GM12878 (cell line): Measurements from ENCODE around the gene CMC1. TPM values are rescaled to one million over a fixed set of nuclear protein-coding genes. Genes with fewer than 3 reads are reported as not detected.

Experiments used
- ATAC-seq: fragments of 200-7000 bp; cut with Tn5 transposase; 3 replicates; pipeline ENCODE4 v1.9.1; 2020; ENCODE audit warnings: mild to moderate bottlenecking, moderate library complexity
- BruUV-seq: library from RNA; stranded (reverse); fragments of 400-500 nt; replicated peaks from 2 replicates; lab custom pipeline; 2021; lab: Mats Ljungman, UMichigan
- CTCF ChIA-PET: fragments of 300-600 bp; sonication (Branson Sonifier 250); formaldehyde crosslinking; extraction: SDS; loops from one replicate; lab custom pipeline; 2021; ENCODE audit warnings: inconsistent platforms; lab: Yijun Ruan, JAX
- POLR2A ChIA-PET: fragments of 350-600 bp; formaldehyde crosslinking; extraction: SDS; loops from one replicate; lab custom pipeline; 2021; ENCODE audit warnings: inconsistent platforms; lab: Charles Lee
- RAD21 ChIA-PET: fragments of 300-600 bp; sonication (Branson Sonifier 250); formaldehyde crosslinking; loops from one replicate; lab custom pipeline; 2023; ENCODE audit warnings: antibody characterized with exemption; ENCODE audit not compliant: unreplicated experiment; lab: Charles Lee
- SMC1A ChIA-PET: fragments of 300-600 bp; sonication (Branson Sonifier 250); formaldehyde crosslinking; loops from one replicate; lab custom pipeline; 2023; ENCODE audit not compliant: unreplicated experiment, uncharacterized antibody; lab: Charles Lee
- DNase-seq: peaks from one replicate; pipeline ENCODE4 v3.0.0-alpha.2; 2011; ENCODE audit warnings: low read depth, low spot score
- FAIRE-seq: peaks from 3 replicates; lab custom pipeline; 2011; peaks lifted over from hg19 to GRCh38; lab: Jason Lieb, UNC
- H2AFZ ChIP-seq: 2 replicates; pipeline ENCODE4 v1.6.0; 2011; ENCODE audit warnings: low read depth, low read length, control low read depth; ENCODE audit not compliant: control insufficient read depth
- H3K27ac ChIP-seq: 2 replicates; pipeline ENCODE4 v1.5.1; 2011; ENCODE audit warnings: control low read depth; ENCODE audit not compliant: control insufficient read depth, insufficient read depth
- H3K27me3 ChIP-seq, 2 experiments: replicated peaks in 1 of 2; 2 replicates each; pipeline versions ENCODE4 v1.6.0 to v1.6.1; 2011; ENCODE audit warnings: low read length in 1 of 2; ENCODE audit not compliant: control insufficient read depth in 2 of 2, insufficient read depth in 2 of 2
- H3K36me3 ChIP-seq, 2 experiments: 2 replicates each; pipeline ENCODE4 v1.5.1; 2011; ENCODE audit warnings: low read length in 1 of 2; ENCODE audit not compliant: control insufficient read depth in 2 of 2, insufficient read depth in 2 of 2
- H3K4me1 ChIP-seq: 2 replicates; pipeline ENCODE4 v1.6.1; 2011; ENCODE audit warnings: mild to moderate bottlenecking, low read length, moderate library complexity, mixed read lengths; ENCODE audit not compliant: control insufficient read depth, insufficient read depth
- H3K4me2 ChIP-seq: 2 replicates; pipeline ENCODE4 v1.6.0; 2011; ENCODE audit warnings: control low read depth; ENCODE audit not compliant: control insufficient read depth, insufficient read depth
- H3K4me3 ChIP-seq: fragments of 200-600 bp; sonication (generic); 2 replicates; pipeline ENCODE4 v1.5.1; 2016
- H3K79me2 ChIP-seq: 2 replicates; pipeline ENCODE4 v1.6.0; 2011; ENCODE audit warnings: low read length; ENCODE audit not compliant: control insufficient read depth, insufficient read depth
- H3K9ac ChIP-seq: 2 replicates; pipeline ENCODE4 v1.8.0; 2011; ENCODE audit warnings: low read length, control low read depth, mixed read lengths; ENCODE audit not compliant: control insufficient read depth, insufficient read depth
- H3K9me3 ChIP-seq: replicated peaks from 3 replicates; pipeline ENCODE4 v1.5.1; 2011; ENCODE audit warnings: mild to moderate bottlenecking, low read length; ENCODE audit not compliant: control insufficient read depth, insufficient read depth
- H4K20me1 ChIP-seq: 2 replicates; pipeline ENCODE4 v1.6.0; 2011; ENCODE audit not compliant: control insufficient read depth, insufficient read depth
- EZH2 ChIP-seq: IDR thresholded peaks from 2 replicates; pipeline ENCODE4 v1.6.1; 2012; ENCODE audit warnings: low read depth, mild to moderate bottlenecking, control low read depth, inconsistent platforms, low read length, borderline replicate concordance; ENCODE audit not compliant: control insufficient read depth
- FOXK2 ChIP-seq: fragments of 450-650 bp; IDR thresholded peaks from 2 replicates; pipeline ENCODE4 v1.6.1; 2017; ENCODE audit warnings: mild to moderate bottlenecking, moderate library complexity
- KLF5 ChIP-seq: fragments of 450-650 bp; IDR thresholded peaks from 2 replicates; pipeline ENCODE4 v1.6.1; 2014; ENCODE audit warnings: mild to moderate bottlenecking; ENCODE audit not compliant: partially characterized antibody
- MEF2A ChIP-seq: IDR thresholded peaks from 2 replicates; pipeline ENCODE4 v1.6.1; 2011; ENCODE audit warnings: low read depth, mild to moderate bottlenecking, low read length, moderate library complexity; ENCODE audit not compliant: insufficient read depth
- NFXL1 ChIP-seq: fragments of 450-650 bp; IDR thresholded peaks from 2 replicates; pipeline ENCODE4 v1.6.1; 2017; ENCODE audit warnings: antibody characterized with exemption, mild to moderate bottlenecking, borderline replicate concordance
- PML ChIP-seq: IDR thresholded peaks from 2 replicates; pipeline ENCODE4 v1.6.1; 2012; ENCODE audit warnings: low read length, inconsistent platforms
- POLR2AphosphoS2 ChIP-seq: IDR thresholded peaks from 2 replicates; pipeline ENCODE4 v1.6.1; 2011; ENCODE audit warnings: low read depth, mild to moderate bottlenecking, low read length, improper control_type of control experiment, moderate library complexity
- POU2F2 ChIP-seq: IDR thresholded peaks from 3 replicates; pipeline ENCODE4 v1.6.1; 2011; ENCODE audit warnings: low read depth, mild to moderate bottlenecking, low read length, borderline replicate concordance
- SIN3A ChIP-seq: IDR thresholded peaks from 2 replicates; pipeline ENCODE4 v1.6.1; 2012; ENCODE audit warnings: low read depth, low read length, improper control_type of control experiment
- SMAD5 ChIP-seq: IDR thresholded peaks from 2 replicates; pipeline ENCODE4 v1.6.1; 2016; ENCODE audit warnings: antibody characterized with exemption, low read depth
- SUZ12 ChIP-seq: fragments of 200-600 bp; sonication (generic); IDR thresholded peaks from one replicate; pipeline ENCODE4 v1.6.1; 2018; ENCODE audit warnings: antibody characterized with exemption, mild to moderate bottlenecking; ENCODE audit not compliant: unreplicated experiment
- WGBS: methylation state at CpG from one replicate; pipeline ENCODE4 v1.1.6; 2016; ENCODE audit warnings: low lambda C conversion rate; ENCODE audit not compliant: insufficient replicate concordance, insufficient coverage; ENCODE audit errors: missing lambda C conversion rate; 5-methylcytosine and 5-hydroxymethylcytosine counted together
- in situ Hi-C: fragments of 300-500 bp; cut with MboI; formaldehyde crosslinking; loops from 9 replicates; pipeline ENCODE4 v1.14.3; 2018; ENCODE audit warnings: mixed read lengths
- intact Hi-C: fragments of 100-400 bp; cut with micrococcal nuclease; formaldehyde crosslinking; loops from one replicate; pipeline ENCODE4 v1.14.2; 2022; ENCODE audit not compliant: unreplicated experiment
- polyA plus RNA-seq, 11 experiments: library from polyadenylated mRNA; depleted of rRNA in 4 of 11; unstranded in 6 of 11; stranded (reverse) in 5 of 11; fragments of >200 nt; fragmentation: Nextera tagmentation in 4 of 11; fragmentation: Illumina TruSeq in 1 of 11; extraction: Ambion mirVana in 4 of 11; extraction: Trizol in 1 of 11; gene quantifications; 1 replicate in 1 of 11; 2 replicates in 10 of 11; pipeline versions ENCODE4 v1.2.1 to v1.2.3, GENCODE V29; 2011 to 2016; ENCODE audit warnings: inconsistent platforms in 2 of 11, missing spikeins in 2 of 11, low read depth in 1 of 11
- total RNA-seq, 4 experiments: library from RNA; depleted of rRNA in 3 of 4; stranded (reverse); fragments of >200 nt in 3 of 4; fragmentation: Illumina TruSeq in 1 of 4; extraction: Trizol in 1 of 4; gene quantifications; 2 replicates each; pipeline versions ENCODE4 v1.2.1 to v1.2.3, GENCODE V29; 2013 to 2021
- TF ChIP-seq, protein P1 (sequence below): fragments of 450-650 bp; formaldehyde crosslinking; IDR thresholded peaks from 2 replicates; pipeline ENCODE4 v1.4.0; 2020; ENCODE audit warnings: mild to moderate bottlenecking, moderate library complexity
- TF ChIP-seq, protein P2 (sequence below), 3 experiments: IDR thresholded peaks in 2 of 3; conservative IDR thresholded peaks in 1 of 3; 2 replicates each; pipeline ENCODE4 v1.5.1; 2011; ENCODE audit warnings: low read depth in 3 of 3, low read length in 3 of 3, mild to moderate bottlenecking in 3 of 3, control low read depth in 2 of 3, moderate library complexity in 2 of 3, inconsistent platforms in 1 of 3, mixed read lengths in 1 of 3; ENCODE audit not compliant: control insufficient read depth in 2 of 3, insufficient read depth in 1 of 3; ENCODE audit errors: extremely low read depth in 1 of 3
- TF ChIP-seq, protein P3 (sequence below): fragments of 450-650 bp; IDR thresholded peaks from 2 replicates; pipeline ENCODE4 v1.6.1; 2016; ENCODE audit warnings: mild to moderate bottlenecking, moderate library complexity, borderline replicate concordance

Gene CMC1
- total and polyA plus RNA-seq, 10 of the 15 experiments (the other 5 are each of a cell fraction or from before 2014, with no cell fraction given): 12.3 to 118 (median 29.3) TPM

DNA sequence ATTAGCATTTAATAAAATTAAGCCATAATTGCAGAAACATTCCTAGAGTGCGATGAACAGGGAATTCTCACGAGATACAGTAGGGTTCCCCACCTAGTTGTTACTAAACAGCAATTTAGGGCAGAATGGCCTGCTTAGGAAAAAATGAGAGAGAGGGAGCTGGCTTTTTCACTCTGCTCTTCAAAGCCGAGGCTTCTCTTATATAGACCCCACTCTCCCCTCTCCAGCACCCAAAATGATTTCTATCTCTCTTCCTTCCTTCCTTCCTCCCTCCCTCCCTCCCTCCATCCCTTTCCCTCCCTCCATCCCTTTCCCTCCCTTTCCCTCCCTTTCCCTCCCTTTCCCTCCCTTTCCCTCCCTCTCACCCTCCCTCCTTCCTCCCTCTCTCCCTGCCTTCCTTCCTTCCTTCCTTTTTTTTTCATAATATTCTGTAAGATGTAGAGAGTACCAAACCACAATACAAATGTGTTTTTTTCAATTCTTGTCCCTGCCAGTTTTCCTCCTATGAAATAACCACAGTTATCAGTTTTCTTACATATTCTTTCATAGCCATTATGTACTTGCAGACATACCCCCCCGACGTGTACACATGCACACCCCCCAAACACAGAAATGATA lies 59.0 kb downstream of the CMC1 start:
- WGBS: 95% methylated on average over 5 of the region's 5 CpGs
- Histone ChIP-seq H3K4me2 (no peak overlapping the region), H3K27ac (no peak overlapping the region), H3K79me2 (no peaks in the 10 kb centered on the region), H3K4me1 (no peaks in the 10 kb centered on the region), H3K36me3 (no peaks in the 10 kb centered on the region; a peak in 1 of 4 replicates), H3K4me3 (no peak overlapping the region), H3K9ac (no peak overlapping the region), H4K20me1 (no peaks in the 10 kb centered on the region), H3K27me3 (no peaks in the 10 kb centered on the region), H2AFZ (no peak overlapping the region), H3K9me3 (no peaks in the 10 kb centered on the region)
- RAD21 ChIA-PET: interaction anchor here (1.5 to 2.0 kb wide), 3 partner anchors 11 to 585 kb away, joined by 4 to 5 read pairs (median 5); no protein-coding TSS in a partner anchor
- intact Hi-C loops: no loop called here
- POLR2A ChIA-PET: no interaction called here
- ATAC-seq (no peak), FAIRE-seq (no peak), DNase-seq (no peak)
- CTCF ChIA-PET: interaction anchor here (1.2 kb wide), 2 partner anchors 14 to 30 kb away, joined by 3 to 4 read pairs; no protein-coding TSS in a partner anchor
- in situ Hi-C loops: no loop called here
- SMC1A ChIA-PET: interaction anchor here (0.6 to 2.3 kb wide), 4 partner anchors 14 to 467 kb away, joined by 3 to 13 read pairs (median 3); no protein-coding TSS in a partner anchor
- no TSS peak for BruUV-seq
- no peak for TF ChIP-seq NFXL1
- no peak for TF ChIP-seq SUZ12
- TF ChIP-seq EZH2: no peak
- TF ChIP-seq PML: no peak
- no peak for TF ChIP-seq KLF5
- TF ChIP-seq FOXK2: no peak
- TF ChIP-seq MEF2A: no peak
- TF ChIP-seq, protein P1, sequence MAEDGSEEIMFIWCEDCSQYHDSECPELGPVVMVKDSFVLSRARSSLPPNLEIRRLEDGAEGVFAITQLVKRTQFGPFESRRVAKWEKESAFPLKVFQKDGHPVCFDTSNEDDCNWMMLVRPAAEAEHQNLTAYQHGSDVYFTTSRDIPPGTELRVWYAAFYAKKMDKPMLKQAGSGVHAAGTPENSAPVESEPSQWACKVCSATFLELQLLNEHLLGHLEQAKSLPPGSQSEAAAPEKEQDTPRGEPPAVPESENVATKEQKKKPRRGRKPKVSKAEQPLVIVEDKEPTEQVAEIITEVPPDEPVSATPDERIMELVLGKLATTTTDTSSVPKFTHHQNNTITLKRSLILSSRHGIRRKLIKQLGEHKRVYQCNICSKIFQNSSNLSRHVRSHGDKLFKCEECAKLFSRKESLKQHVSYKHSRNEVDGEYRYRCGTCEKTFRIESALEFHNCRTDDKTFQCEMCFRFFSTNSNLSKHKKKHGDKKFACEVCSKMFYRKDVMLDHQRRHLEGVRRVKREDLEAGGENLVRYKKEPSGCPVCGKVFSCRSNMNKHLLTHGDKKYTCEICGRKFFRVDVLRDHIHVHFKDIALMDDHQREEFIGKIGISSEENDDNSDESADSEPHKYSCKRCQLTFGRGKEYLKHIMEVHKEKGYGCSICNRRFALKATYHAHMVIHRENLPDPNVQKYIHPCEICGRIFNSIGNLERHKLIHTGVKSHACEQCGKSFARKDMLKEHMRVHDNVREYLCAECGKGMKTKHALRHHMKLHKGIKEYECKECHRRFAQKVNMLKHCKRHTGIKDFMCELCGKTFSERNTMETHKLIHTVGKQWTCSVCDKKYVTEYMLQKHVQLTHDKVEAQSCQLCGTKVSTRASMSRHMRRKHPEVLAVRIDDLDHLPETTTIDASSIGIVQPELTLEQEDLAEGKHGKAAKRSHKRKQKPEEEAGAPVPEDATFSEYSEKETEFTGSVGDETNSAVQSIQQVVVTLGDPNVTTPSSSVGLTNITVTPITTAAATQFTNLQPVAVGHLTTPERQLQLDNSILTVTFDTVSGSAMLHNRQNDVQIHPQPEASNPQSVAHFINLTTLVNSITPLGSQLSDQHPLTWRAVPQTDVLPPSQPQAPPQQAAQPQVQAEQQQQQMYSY (CRISPR knock-in tag): no peak
- TF ChIP-seq, protein P2, sequence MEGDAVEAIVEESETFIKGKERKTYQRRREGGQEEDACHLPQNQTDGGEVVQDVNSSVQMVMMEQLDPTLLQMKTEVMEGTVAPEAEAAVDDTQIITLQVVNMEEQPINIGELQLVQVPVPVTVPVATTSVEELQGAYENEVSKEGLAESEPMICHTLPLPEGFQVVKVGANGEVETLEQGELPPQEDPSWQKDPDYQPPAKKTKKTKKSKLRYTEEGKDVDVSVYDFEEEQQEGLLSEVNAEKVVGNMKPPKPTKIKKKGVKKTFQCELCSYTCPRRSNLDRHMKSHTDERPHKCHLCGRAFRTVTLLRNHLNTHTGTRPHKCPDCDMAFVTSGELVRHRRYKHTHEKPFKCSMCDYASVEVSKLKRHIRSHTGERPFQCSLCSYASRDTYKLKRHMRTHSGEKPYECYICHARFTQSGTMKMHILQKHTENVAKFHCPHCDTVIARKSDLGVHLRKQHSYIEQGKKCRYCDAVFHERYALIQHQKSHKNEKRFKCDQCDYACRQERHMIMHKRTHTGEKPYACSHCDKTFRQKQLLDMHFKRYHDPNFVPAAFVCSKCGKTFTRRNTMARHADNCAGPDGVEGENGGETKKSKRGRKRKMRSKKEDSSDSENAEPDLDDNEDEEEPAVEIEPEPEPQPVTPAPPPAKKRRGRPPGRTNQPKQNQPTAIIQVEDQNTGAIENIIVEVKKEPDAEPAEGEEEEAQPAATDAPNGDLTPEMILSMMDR (IDR thresholded peaks at IDR 0.05 in 2 of 3, conservative IDR thresholded peaks at IDR 0.05 in 1 of 3; ENCODE audit: control insufficient read depth in 2 of 3, extremely low read depth in 1 of 3, insufficient read depth in 1 of 3, low read depth in 3 of 3, low read length in 3 of 3): no peak
- TF ChIP-seq POU2F2: no peak
- no peak for TF ChIP-seq SIN3A
- TF ChIP-seq SMAD5: no peak
- TF ChIP-seq, protein P3, sequence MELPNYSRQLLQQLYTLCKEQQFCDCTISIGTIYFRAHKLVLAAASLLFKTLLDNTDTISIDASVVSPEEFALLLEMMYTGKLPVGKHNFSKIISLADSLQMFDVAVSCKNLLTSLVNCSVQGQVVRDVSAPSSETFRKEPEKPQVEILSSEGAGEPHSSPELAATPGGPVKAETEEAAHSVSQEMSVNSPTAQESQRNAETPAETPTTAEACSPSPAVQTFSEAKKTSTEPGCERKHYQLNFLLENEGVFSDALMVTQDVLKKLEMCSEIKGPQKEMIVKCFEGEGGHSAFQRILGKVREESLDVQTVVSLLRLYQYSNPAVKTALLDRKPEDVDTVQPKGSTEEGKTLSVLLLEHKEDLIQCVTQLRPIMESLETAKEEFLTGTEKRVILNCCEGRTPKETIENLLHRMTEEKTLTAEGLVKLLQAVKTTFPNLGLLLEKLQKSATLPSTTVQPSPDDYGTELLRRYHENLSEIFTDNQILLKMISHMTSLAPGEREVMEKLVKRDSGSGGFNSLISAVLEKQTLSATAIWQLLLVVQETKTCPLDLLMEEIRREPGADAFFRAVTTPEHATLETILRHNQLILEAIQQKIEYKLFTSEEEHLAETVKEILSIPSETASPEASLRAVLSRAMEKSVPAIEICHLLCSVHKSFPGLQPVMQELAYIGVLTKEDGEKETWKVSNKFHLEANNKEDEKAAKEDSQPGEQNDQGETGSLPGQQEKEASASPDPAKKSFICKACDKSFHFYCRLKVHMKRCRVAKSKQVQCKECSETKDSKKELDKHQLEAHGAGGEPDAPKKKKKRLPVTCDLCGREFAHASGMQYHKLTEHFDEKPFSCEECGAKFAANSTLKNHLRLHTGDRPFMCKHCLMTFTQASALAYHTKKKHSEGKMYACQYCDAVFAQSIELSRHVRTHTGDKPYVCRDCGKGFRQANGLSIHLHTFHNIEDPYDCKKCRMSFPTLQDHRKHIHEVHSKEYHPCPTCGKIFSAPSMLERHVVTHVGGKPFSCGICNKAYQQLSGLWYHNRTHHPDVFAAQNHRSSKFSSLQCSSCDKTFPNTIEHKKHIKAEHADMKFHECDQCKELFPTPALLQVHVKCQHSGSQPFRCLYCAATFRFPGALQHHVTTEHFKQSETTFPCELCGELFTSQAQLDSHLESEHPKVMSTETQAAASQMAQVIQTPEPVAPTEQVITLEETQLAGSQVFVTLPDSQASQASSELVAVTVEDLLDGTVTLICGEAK: no peak
- TF ChIP-seq POLR2AphosphoS2: no peak
